Panc1 (cell line): ENCODE results near the gene CAPS.

Experiments
- CTCF ChIP-seq: fragments of 450-650 bp; IDR thresholded peaks from 2 replicates; pipeline ENCODE4 v1.5.1; 2017; ENCODE audit warnings: mild to moderate bottlenecking
- POLR2AphosphoS5 ChIP-seq: IDR thresholded peaks from 2 replicates; pipeline ENCODE4 v1.6.1; 2012; ENCODE audit warnings: mild to moderate bottlenecking, low read depth, low read length, moderate library complexity

GRCh38 chr19:5947435-5947834, 33.4 kb downstream of the CAPS start:
- TF ChIP-seq CTCF (no peak), POLR2AphosphoS5 (no peak)
